ENCODE measurements around the gene ELAPOR1. TPM values are rescaled to one million over a fixed set of nuclear protein-coding genes. Genes with fewer than 3 reads are reported as not detected.

ELAPOR1 gene
- polyA plus RNA-seq, 12 donors = 0.20 to 1.7 (median 0.49) TPM; not detected in 1

GRCh38 chr1:109094377-109094803 is 19.5 kb upstream of the ELAPOR1 start:
- DNase-seq = no peak

DNA sequence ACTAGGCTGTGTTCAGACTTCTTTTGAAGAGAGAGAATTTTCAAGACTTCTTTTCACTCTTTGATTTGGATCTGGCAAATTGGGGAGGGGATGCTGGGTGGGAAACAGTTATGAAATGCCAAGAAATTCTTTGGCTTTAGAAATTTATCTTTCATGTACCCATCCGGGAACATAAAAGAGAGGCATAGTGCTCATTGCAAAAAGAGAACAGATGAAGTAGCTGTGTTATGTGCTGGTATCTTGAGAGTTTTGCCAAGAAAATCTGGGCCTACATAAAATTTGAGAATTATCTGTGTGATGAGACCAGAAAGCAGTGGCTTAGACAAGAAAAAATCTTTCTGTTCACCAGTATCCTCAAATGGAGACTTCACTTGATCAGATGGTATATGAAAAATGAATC is 19.0 kb upstream of the ELAPOR1 start:
- DNase-seq = no peak

DNA sequence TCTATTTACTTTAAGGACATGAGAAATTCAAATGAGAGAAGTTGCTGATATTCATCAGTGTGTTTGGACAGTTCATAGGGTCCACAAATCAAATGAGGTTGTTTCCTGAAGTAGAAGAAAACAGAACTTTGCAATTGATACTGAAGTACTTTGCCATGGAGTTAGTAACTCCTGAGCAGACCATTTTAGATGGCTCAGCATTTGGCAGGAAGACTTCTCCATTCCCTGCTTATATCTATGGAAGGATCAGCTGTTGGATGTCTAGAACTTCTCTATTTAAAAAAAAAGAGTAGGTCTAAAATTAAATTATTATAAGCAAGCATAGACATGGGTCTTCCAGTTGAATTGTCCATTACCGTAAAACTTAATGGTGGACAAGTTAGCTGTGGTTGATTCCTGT is 18.3 kb upstream of the ELAPOR1 start:
- no peak for DNase-seq

GRCh38 chr1:109096120-109096519 is 17.8 kb upstream of the ELAPOR1 start:
- no peak for DNase-seq

GRCh38 chr1:109099938-109100773 is 13.8 kb upstream of the ELAPOR1 start:
- peak; percentile 97 for DNase-seq

GRCh38 chr1:109104364-109105151 is 9.4 kb upstream of the ELAPOR1 start:
- DNase-seq = no peak

DNA sequence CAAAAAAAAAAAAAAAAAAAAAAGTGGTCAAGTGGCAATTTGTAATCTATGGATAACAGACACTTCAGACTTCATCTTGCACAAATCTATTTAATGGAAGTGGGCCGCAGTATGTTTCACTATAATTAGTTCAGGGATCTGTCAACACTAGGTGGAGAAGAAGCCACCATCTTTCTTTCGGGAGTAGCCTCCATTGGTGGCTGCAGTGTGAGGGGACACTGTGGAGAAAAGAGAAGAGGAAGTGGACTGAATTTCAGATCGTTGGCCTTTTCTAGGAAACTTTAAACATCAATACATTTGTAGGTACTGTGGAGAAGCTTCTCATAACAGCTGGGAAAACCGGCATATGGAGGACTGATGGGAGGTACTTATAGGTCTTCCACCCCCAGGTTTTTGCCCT is 8.0 kb upstream of the ELAPOR1 start:
- DNase-seq = no peak

- no peak for DNase-seq
These were observed 6.1 kb upstream of the ELAPOR1 start for GRCh38 chr1:109107785-109108184.

DNA sequence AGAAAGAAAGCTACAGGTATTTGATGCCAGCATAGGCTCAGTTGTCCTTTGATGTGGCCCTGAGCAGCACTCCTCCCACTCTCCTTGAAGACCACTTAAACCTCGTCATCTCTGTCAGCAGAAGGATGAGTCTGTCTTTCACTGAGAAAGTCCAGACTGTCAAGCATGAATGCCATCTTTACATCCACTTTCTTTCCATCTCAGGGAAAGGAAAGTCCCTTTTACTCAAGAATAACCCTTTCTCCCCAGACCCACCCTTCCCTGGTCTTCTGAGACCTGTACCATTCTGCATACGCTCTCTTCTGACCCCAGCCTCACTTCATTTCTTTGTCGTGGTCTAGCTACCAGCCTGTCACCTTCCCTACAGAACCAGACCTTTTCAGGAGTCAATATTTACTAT is 4.0 kb upstream of the ELAPOR1 start:
- DNase-seq = no peak

- no peak for DNase-seq
These were observed 2.4 kb upstream of the ELAPOR1 start for GRCh38 chr1:109111386-109112055.

DNA sequence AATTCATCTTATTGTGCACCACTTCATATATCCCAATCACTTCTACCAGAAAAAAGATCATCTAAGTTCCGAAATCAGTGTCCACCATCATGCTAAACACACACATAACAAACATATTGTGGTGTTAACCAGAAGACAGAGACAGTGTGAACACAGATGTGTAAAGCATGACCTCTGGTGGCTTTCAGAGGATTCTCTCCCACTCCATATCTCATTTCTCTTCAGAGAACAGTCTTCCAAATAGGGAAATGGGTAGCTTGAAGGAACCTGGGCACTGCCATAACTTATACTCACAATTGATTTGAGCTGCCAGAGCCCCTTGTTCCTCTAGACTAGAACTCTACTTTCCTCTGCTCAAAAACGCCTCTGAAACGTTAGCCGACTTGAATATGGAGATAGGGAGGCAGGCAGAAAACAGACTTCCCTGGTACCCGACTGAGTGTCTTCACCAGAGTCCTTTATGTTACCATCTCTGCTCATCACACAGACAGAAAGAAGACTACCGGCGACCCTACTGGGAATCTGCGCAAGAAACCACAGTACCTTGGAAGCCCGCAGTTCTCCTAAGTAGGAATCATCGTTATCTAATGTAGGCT is 1.8 kb upstream of the ELAPOR1 start:
- peak; percentile 37 for DNase-seq

DNA sequence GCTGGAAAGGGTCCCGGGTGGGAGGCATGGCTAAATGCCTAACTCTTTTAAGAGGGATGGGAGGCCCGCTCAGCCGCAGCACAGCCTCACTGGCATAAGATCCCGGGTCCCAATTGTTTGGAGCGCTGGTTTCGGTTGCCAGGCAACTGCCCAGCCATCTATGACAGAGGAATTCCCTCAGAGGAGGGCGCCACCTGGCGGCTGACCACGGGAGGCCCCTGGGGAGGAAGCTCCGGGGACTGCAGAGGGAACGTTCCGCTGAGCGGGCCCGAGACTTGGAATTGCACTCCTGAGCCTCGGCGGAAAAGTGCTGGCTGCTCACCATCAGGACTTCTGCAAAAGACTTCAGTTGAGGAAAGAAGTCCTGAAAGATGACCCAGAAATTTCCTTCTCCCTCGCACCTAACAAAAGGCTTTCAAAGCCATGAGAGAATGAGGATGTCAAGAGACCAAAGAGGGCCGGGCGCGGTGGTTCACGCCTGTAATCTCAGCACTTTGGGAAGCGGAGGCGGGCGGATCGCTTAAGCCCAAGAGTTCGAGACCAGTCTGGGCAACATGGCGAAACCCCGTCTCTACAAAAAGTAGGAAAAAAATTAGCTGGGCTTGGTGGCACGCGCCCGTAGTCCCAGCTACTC is 1.1 kb upstream of the ELAPOR1 start:
- peak; percentile 82 for DNase-seq

DNA sequence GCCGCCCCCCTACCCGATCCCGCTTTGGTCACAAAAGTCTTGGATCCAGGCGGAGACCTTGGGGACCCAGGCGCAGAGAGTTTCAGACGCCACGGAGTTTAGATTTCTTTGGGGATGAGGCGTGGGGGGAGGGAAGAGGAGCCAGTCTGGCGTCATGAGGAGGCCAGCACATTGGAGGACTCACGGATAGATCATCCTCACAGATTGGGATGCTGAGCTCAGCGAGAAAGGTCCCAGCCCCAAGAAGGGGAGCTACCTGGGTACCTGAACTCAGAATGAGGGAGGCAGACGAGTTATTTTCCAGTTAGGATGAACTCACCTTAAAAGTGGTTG is 393 bp downstream of the ELAPOR1 start:
- no peak for DNase-seq

GRCh38 chr1:109115685-109116084 is 1.8 kb downstream of the ELAPOR1 start:
- DNase-seq = no peak

- no peak for DNase-seq
These were observed 2.4 kb downstream of the ELAPOR1 start for GRCh38 chr1:109116286-109116685.

DNA sequence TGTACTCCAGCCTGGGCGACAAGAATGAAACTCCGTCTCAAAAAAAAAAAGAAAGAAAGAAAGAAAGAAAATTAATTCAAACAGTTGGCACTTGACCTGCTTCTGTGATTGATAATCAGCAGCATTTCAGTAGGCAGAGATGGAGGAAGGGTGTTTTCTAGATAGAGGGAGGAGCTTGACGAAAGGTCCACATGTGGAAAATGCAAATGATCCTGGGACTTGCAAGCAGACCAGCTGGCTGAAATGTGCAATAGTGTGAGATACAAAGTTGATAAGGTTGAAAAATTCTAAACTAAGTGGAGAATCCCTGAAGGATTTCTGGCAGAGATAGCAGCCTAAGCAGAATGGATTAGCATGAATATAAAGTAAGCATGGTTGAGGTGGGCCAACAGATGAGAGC is 4.2 kb downstream of the ELAPOR1 start:
- DNase-seq = no peak

DNA sequence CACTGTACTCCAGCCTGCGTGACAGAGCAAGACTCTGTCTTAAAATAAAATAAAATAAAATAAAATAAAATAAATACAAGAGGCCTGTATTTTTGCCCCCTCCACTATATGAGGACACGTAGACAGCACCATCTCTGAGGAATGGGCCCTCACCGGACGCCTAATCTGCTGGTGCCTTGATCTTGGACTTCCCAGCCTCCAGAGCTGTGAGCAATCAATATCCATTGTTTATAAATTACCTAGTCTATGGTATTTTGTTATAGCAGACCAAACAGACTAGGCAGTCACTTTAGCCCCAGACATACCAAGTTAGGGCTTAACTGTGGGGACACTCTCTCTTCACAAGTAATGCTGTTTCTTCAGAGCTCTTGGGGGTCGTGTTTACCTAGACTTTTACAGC is 6.4 kb downstream of the ELAPOR1 start:
- no peak for DNase-seq

DNA sequence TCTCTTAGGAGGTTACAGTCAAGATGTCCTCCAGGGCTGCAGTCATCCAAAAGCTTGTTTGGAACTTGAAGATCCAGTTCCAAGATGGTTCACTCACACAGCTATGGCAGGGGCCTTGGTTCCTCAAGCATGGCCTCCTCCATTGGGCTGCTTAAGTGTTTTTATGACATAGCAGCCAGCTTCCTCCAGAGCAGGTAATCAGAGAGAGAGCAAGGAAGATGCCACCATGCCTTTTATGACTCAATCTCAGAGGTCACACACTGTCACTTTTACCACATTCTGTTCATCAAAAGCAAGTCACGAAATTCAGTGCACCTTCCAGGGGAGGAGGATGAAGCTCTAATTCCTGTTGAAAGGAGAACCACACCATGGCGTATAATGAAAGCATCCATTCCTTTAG is 17.1 kb downstream of the ELAPOR1 start:
- DNase-seq = no peak

GRCh38 chr1:109131800-109132199 is 17.9 kb downstream of the ELAPOR1 start:
- no peak for DNase-seq

GRCh38 chr1:109133002-109133706 is 19.2 kb downstream of the ELAPOR1 start:
- DNase-seq = no peak

DNA sequence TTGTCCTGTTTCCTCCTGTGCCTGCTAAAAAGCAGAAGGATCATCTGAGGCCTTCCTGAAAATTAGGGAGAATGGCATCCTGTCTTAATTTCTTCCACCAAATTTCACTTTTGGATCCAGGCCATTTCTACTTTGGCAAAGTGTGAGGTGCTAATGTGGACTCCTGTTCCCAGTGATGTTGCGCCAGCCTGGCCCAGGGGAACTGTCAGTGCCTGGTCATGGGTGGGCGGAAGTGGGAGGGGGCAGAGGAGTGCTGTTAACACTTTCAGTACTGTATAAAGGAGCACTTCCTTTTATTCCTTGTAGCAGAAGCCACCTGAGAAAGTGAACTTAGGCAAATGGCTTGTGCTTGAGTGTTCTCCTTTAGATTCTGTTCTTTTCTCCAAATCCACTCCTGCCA is 19.9 kb downstream of the ELAPOR1 start:
- DNase-seq = no peak
